OCI-LY7 (cell line): ENCODE data around the gene CBFA2T3. TPM values are rescaled to one million over a fixed set of nuclear protein-coding genes. Genes with fewer than 3 reads are reported as not detected.

Experiments used
- BruUV-seq: library from RNA; stranded (reverse); fragments of 400-500 nt; replicated peaks from 2 replicates; lab custom pipeline; 2021; lab: Mats Ljungman, UMichigan
- CTCF ChIA-PET: fragments of 300-600 bp; sonication (Branson Sonifier 250); formaldehyde crosslinking; loops from one replicate; lab custom pipeline; 2022; ENCODE audit warnings: antibody characterized with exemption; ENCODE audit not compliant: unreplicated experiment; lab: Charles Lee
- POLR2A ChIA-PET: fragments of 300-600 bp; sonication (Branson Sonifier 250); formaldehyde crosslinking; loops from one replicate; lab custom pipeline; 2022; ENCODE audit warnings: antibody characterized with exemption; lab: Charles Lee
- DNase-seq: peaks from one replicate; pipeline ENCODE4 v3.0.0-alpha.2; 2015; ENCODE audit warnings: low spot score
- H2AFZ ChIP-seq: fragments of 200-600 bp; sonication (generic), shearing (Covaris generic); 2 replicates; pipeline ENCODE4 v1.6.1; 2014; ENCODE audit warnings: mild to moderate bottlenecking, antibody characterized with exemption, low read length, moderate library complexity
- H3K27ac ChIP-seq: fragments of 200-600 bp; sonication (generic); 2 replicates; pipeline ENCODE4 v1.5.1; 2014; ENCODE audit warnings: mixed run types, low read depth, mild to moderate bottlenecking, moderate library complexity, low read length, inconsistent platforms; ENCODE audit not compliant: poor library complexity, severe bottlenecking
- H3K36me3 ChIP-seq: fragments of 200-600 bp; sonication (generic); 2 replicates; pipeline ENCODE4 v1.6.1; 2014; ENCODE audit warnings: mild to moderate bottlenecking, antibody characterized with exemption, low read length, moderate library complexity, mixed read lengths; ENCODE audit not compliant: insufficient read depth
- H3K4me1 ChIP-seq: fragments of 200-600 bp; sonication (generic); 2 replicates; pipeline ENCODE4 v1.5.1; 2014; ENCODE audit warnings: mild to moderate bottlenecking, low read length; ENCODE audit not compliant: insufficient read depth, poor library complexity, severe bottlenecking
- H3K4me2 ChIP-seq: fragments of 200-600 bp; sonication (generic); 2 replicates; pipeline ENCODE4 v1.6.1; 2014; ENCODE audit warnings: mild to moderate bottlenecking, low read length
- H3K4me3 ChIP-seq: fragments of 200-600 bp; sonication (generic); 2 replicates; pipeline ENCODE4 v1.5.1; 2014; ENCODE audit warnings: mild to moderate bottlenecking, low read depth, low read length; ENCODE audit not compliant: poor library complexity, severe bottlenecking
- H3K79me2 ChIP-seq: fragments of 200-600 bp; sonication (generic); 2 replicates; pipeline ENCODE4 v1.6.1; 2016; ENCODE audit warnings: low read depth, mild to moderate bottlenecking, low read length, moderate library complexity, mixed read lengths; ENCODE audit not compliant: insufficient read depth
- H3K9me2 ChIP-seq: fragments of 200-600 bp; sonication (generic); 2 replicates; pipeline ENCODE4 v1.6.1; 2016; ENCODE audit warnings: mild to moderate bottlenecking, low read length, mixed read lengths; ENCODE audit not compliant: insufficient read depth
- H3K9me3 ChIP-seq: fragments of 200-600 bp; sonication (generic); 2 replicates; pipeline ENCODE4 v1.6.1; 2014; ENCODE audit warnings: mild to moderate bottlenecking, mixed run types, low read length, mixed read lengths
- H4K20me1 ChIP-seq: fragments of 200-600 bp; sonication (generic); 2 replicates; pipeline ENCODE4 v1.6.1; 2014; ENCODE audit warnings: mild to moderate bottlenecking, antibody characterized with exemption, low read length, moderate library complexity, mixed read lengths; ENCODE audit not compliant: insufficient read depth
- EZH2phosphoT487 ChIP-seq: fragments of 200-600 bp; sonication (generic); IDR thresholded peaks from 2 replicates; pipeline ENCODE4 v1.6.1; 2018; ENCODE audit warnings: low read depth, borderline replicate concordance, mild to moderate bottlenecking, mixed run types, antibody characterized with exemption, low read length, moderate library complexity, mixed read lengths
- intact Hi-C: fragments of 100-400 bp; cut with micrococcal nuclease; formaldehyde crosslinking; loops from one replicate; pipeline ENCODE4 v1.10.0; 2022; ENCODE audit not compliant: unreplicated experiment
- total RNA-seq, 2 experiments: library from RNA; depleted of rRNA in 1 of 2; stranded (reverse); fragments of >200 nt in 1 of 2; shearing (Covaris generic) in 1 of 2; gene quantifications; 2 replicates each; pipeline ENCODE4 v1.2.3, GENCODE V29; 2014 to 2022
- TF ChIP-seq, protein P1 (sequence below): fragments of 200-600 bp; sonication (generic); conservative IDR thresholded peaks from 2 replicates; pipeline ENCODE4 v1.5.1; 2014; ENCODE audit warnings: mild to moderate bottlenecking, antibody characterized with exemption, low read length, moderate library complexity, mixed read lengths

The CBFA2T3 gene
- total RNA-seq, 2 experiments from 2014 or later: 1.1 to 48.0 TPM

DNA sequence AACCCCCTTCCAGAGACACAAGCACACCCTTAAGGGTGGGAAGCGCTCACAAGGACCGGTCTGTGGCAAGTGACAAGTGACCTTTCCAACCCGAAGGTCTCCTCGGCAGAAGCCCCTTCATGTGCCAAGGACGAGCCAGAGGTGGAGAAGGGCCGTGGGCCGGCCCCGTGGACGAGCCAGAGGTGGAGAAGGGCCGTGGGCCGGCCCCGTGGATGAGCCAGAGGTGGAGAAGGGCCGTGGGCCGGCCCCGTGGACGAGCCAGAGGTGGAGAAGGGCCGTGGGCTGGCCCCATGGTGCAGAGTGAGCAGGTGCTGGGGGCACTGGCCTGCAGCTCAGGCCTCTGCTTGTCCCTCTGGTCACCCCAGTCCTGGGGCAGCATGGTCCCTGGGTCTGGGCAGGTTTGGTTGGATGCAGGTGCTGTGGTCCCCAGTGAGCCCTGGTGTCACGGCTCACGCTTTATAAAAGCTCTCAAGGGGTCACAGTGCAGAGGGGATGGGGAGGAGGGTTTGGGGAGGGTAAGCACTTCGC lies 45.6 kb downstream of the CBFA2T3 start:
- Histone ChIP-seq H2AFZ (no peak overlapping the region), H3K9me3 (no peaks in the 10 kb centered on the region), H4K20me1 (no peaks in the 10 kb centered on the region; the same call in 1 of the 2 replicates), H3K9me2 (no peaks in the 10 kb centered on the region), H3K4me2 (no peak overlapping the region), H3K79me2 (no peaks in the 10 kb centered on the region), H3K36me3 (no peaks in the 10 kb centered on the region), H3K4me3 (no peak overlapping the region), H3K4me1 (peaks cover 6% of the 10 kb centered on the region), H3K27ac (no peak overlapping the region)
- CTCF ChIA-PET: no interaction called here
- intact Hi-C loops: no loop called here
- no peak for DNase-seq
- POLR2A ChIA-PET: no interaction called here
- no TSS peak for BruUV-seq
- TF ChIP-seq, protein P1, sequence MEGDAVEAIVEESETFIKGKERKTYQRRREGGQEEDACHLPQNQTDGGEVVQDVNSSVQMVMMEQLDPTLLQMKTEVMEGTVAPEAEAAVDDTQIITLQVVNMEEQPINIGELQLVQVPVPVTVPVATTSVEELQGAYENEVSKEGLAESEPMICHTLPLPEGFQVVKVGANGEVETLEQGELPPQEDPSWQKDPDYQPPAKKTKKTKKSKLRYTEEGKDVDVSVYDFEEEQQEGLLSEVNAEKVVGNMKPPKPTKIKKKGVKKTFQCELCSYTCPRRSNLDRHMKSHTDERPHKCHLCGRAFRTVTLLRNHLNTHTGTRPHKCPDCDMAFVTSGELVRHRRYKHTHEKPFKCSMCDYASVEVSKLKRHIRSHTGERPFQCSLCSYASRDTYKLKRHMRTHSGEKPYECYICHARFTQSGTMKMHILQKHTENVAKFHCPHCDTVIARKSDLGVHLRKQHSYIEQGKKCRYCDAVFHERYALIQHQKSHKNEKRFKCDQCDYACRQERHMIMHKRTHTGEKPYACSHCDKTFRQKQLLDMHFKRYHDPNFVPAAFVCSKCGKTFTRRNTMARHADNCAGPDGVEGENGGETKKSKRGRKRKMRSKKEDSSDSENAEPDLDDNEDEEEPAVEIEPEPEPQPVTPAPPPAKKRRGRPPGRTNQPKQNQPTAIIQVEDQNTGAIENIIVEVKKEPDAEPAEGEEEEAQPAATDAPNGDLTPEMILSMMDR: no peak
- TF ChIP-seq EZH2phosphoT487: no peak

DNA sequence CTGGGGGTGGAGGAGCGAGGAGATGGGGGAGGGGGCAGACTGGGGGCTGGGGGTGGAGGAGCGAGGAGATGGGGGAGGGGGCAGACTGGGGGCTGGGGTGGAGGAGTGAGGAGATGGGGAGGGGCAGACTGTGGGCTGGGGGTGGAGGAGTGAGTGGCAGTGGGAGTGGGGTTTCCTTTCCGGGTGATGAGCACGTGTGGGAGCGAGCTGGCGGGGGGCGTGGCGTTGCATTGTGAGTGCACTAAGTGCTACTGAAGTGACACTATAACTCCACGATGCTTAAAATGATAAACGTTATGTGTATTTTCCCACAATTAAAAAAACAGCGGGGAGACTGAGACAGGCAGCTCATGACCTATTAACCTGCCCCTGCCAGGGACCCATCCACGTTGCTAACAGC lies 46.3 kb downstream of the CBFA2T3 start:
- H3K4me2 ChIP-seq: no peak overlapping the region
- peaks cover 2% of the 10 kb centered on the region for H3K4me1 ChIP-seq
- H3K9me2 ChIP-seq: no peaks in the 10 kb centered on the region
- H3K4me3 ChIP-seq: no peak overlapping the region
- no peaks in the 10 kb centered on the region; the same call in 1 of the 2 replicates for H4K20me1 ChIP-seq
- BruUV-seq: no TSS peak
- intact Hi-C loops: no loop called here
- no peaks in the 10 kb centered on the region for H3K36me3 ChIP-seq
- CTCF ChIA-PET: no interaction called here
- no peaks in the 10 kb centered on the region for H3K79me2 ChIP-seq
- DNase-seq: no peak
- H3K27ac ChIP-seq: no peak overlapping the region
- TF ChIP-seq, protein P1: no peak
- TF ChIP-seq EZH2phosphoT487: no peak
- POLR2A ChIA-PET: no interaction called here
- no peak overlapping the region for H2AFZ ChIP-seq
- H3K9me3 ChIP-seq: no peaks in the 10 kb centered on the region

DNA sequence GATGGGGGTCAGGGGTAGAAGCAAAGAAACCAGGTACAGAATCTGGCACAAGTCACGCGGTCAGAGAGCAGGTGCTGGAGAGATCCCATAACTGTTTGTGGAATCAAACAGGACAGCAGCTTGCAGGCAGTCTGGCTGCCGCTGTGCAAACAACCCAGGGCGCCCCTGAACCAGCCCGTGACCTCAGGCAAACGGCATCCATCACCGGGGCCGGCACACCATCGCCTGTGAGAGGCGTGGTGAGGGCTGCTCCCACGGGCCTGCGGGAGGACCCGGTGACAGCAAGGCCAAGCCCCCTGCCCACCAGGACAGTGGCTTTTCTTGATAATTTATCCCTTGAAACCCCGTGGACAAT lies 47.9 kb downstream of the CBFA2T3 start:
- TF ChIP-seq EZH2phosphoT487: no peak
- TF ChIP-seq, protein P1: no peak
- CTCF ChIA-PET: no interaction called here
- POLR2A ChIA-PET: no interaction called here
- no peak overlapping the region for H3K4me3 ChIP-seq
- H3K36me3 ChIP-seq: no peaks in the 10 kb centered on the region
- no peak for DNase-seq
- intact Hi-C loops: no loop called here
- H3K4me2 ChIP-seq: no peak overlapping the region
- no peak overlapping the region for H3K27ac ChIP-seq
- BruUV-seq: no TSS peak
- peaks cover 15% of the 10 kb centered on the region for H3K4me1 ChIP-seq
- no peak overlapping the region for H2AFZ ChIP-seq
- no peaks in the 10 kb centered on the region for H3K9me2 ChIP-seq
- H4K20me1 ChIP-seq: no peaks in the 10 kb centered on the region; the same call in 1 of the 2 replicates
- no peaks in the 10 kb centered on the region for H3K9me3 ChIP-seq
- no peaks in the 10 kb centered on the region for H3K79me2 ChIP-seq
